Transverse colon (tissue), 4 donors: Measurements from ENCODE around the gene LRP1. TPM values are rescaled to one million over a fixed set of nuclear protein-coding genes. Genes with fewer than 3 reads are reported as not detected.

Source experiments
- DNase-seq: peaks from one replicate; pipeline ENCODE4 v3.0.0-alpha.2; 2019
- H3K27ac ChIP-seq, 4 donors: fragments of 200-600 bp; sonication (generic); 2 replicates each; pipeline ENCODE4 v1.5.1; 2016 to 2018; ENCODE audit warnings: inconsistent platforms in 4 of 4
- H3K27me3 ChIP-seq: fragments of 200-600 bp; sonication (generic); 2 replicates; pipeline ENCODE4 v1.5.1; 2017; ENCODE audit warnings: inconsistent platforms
- H3K36me3 ChIP-seq, 4 donors: fragments of 200-600 bp; sonication (generic); 2 replicates each; pipeline ENCODE4 v1.5.1; 2017 to 2019; ENCODE audit warnings: inconsistent platforms in 4 of 4
- H3K4me1 ChIP-seq, 4 donors: fragments of 200-600 bp; sonication (generic); 2 replicates each; pipeline ENCODE4 v1.5.1; 2017 to 2020; ENCODE audit warnings: inconsistent platforms in 4 of 4
- H3K4me3 ChIP-seq, 4 donors: fragments of 200-600 bp; sonication (generic); 1 replicate in 1 of 4; 2 replicates in 3 of 4; pipeline versions ENCODE4 v1.5.1 to v1.6.1; 2017 to 2019; ENCODE audit warnings: inconsistent platforms in 4 of 4
- H3K9me3 ChIP-seq, 2 donors: fragments of 200-600 bp; sonication (generic); 2 replicates each; pipeline ENCODE4 v1.5.1; 2017 to 2019; ENCODE audit warnings: inconsistent platforms in 2 of 2
- CTCF ChIP-seq, 5 experiments: fragments of 200-600 bp in 3 of 5; fragments of 450-650 bp in 2 of 5; sonication (generic) in 3 of 5; IDR thresholded peaks; 1 replicate in 2 of 5; 2 replicates in 3 of 5; pipeline ENCODE4 v1.5.1; 2016 to 2017; ENCODE audit warnings: antibody characterized with exemption in 5 of 5, inconsistent platforms in 3 of 5, mild to moderate bottlenecking in 2 of 5, moderate library complexity in 1 of 5
- EP300 ChIP-seq: sonication (generic); formaldehyde crosslinking; IDR thresholded peaks from one replicate; pipeline ENCODE4 v1.6.1; 2017; ENCODE audit warnings: antibody characterized with exemption, low read depth
- POLR2A ChIP-seq: fragments of 450-650 bp; IDR thresholded peaks from one replicate; pipeline ENCODE4 v1.6.1; 2016; ENCODE audit warnings: antibody characterized with exemption, mild to moderate bottlenecking, moderate library complexity
- POLR2AphosphoS5 ChIP-seq, 3 donors: sonication (generic); formaldehyde crosslinking; IDR thresholded peaks; one replicate each; pipeline ENCODE4 v1.6.1; 2016; ENCODE audit warnings: antibody characterized with exemption in 3 of 3
- WGBS, 2 donors: methylation state at CpG; one replicate each; pipeline ENCODE4 v1.1.5; 2018; ENCODE audit warnings: low coverage in 1 of 2; 5-methylcytosine and 5-hydroxymethylcytosine counted together
- in situ Hi-C, 4 donors: fragments of 200-750 bp; cut with MboI; loops; one replicate each; pipeline versions ENCODE4 v1.15.0 to v1.15.1; 2017; ENCODE audit warnings: low sequenced_read_pairs in 3 of 4, low pct_ligation_motif_present in 1 of 4, low pct_unique_long_range_greater_than_20kb in 1 of 4
- intact Hi-C: fragments of 100-400 bp; cut with DNase I; formaldehyde crosslinking; loops from one replicate; pipeline ENCODE4 v1.15.1; 2023; ENCODE audit warnings: low total_unique reads
- total RNA-seq, 4 donors: library from RNA; depleted of rRNA; stranded (reverse); fragments of >200 nt; gene quantifications; one replicate each; pipeline ENCODE4 v1.1.0, GENCODE V29; 2016

The LRP1 gene
- total RNA-seq, 4 donors from 2014 or later: 94.3 to 248 (median 199) TPM

GRCh38 chr12:57127101-57127725 is 1.1 kb upstream of the LRP1 start:
- Histone ChIP-seq H3K4me3 (peak overlapping the region; percentile 55 to 79 (median 64)), H3K27me3 (no peaks in the 10 kb centered on the region), H3K4me1 (peaks cover 21 to 41% (median 33%) of the 10 kb centered on the region in 4 donors), H3K27ac (peak overlapping the region; percentile 94 to 99 (median 96)), H3K9me3 (no peaks in the 10 kb centered on the region), H3K36me3 (no peaks in the 10 kb centered on the region)
- 6 to 7% methylated on average over 12 to 26 of the region's 26 CpGs for WGBS, 2 donors
- peak; percentile 90 for DNase-seq
- in situ Hi-C loops: no loop called here
- TF ChIP-seq EP300 (no peak), POLR2AphosphoS5 (IDR thresholded peaks at IDR 0.05) (peak in 2 of 3 donors; percentile 63 to 83), CTCF (IDR thresholded peaks at IDR 0.05) (peak in 4 of 5 experiments; percentile 21 to 45 (median 28)), POLR2A (no peak)
- intact Hi-C loops: no loop called here

- intact Hi-C loops: no loop called here
- peaks cover 27 to 55% (median 46%) of the 10 kb centered on the region in 4 donors for H3K4me1 ChIP-seq
These were observed 400 bp downstream of the LRP1 start for GRCh38 chr12:57128519-57129247.

GRCh38 chr12:57129321-57129842 is 1.1 kb downstream of the LRP1 start:
- H3K27ac ChIP-seq: peak overlapping the region; percentile 94 to 99 (median 96)
- peak; percentile 15 for DNase-seq
- peak overlapping the region; percentile 55 to 79 (median 64) for H3K4me3 ChIP-seq
- TF ChIP-seq CTCF (IDR thresholded peaks at IDR 0.05) (no peak), EP300 (no peak), POLR2A (no peak), POLR2AphosphoS5 (IDR thresholded peaks at IDR 0.05) (no peak)
- in situ Hi-C loops (no loop called here), intact Hi-C loops (no loop called here)
- no peaks in the 10 kb centered on the region for H3K9me3 ChIP-seq
- H3K27me3 ChIP-seq: no peaks in the 10 kb centered on the region
- H3K36me3 ChIP-seq: no peaks in the 10 kb centered on the region
- WGBS, 2 donors: 7% methylated on average over 12 of the region's 12 CpGs; no CpG with 5 or more reads in 1 of the 2 donors
- peaks cover 27 to 62% (median 51%) of the 10 kb centered on the region in 4 donors for H3K4me1 ChIP-seq

More at GRCh38 chr12:57128519-57129247, 400 bp downstream of the LRP1 start:
- TF ChIP-seq POLR2AphosphoS5 (IDR thresholded peaks at IDR 0.05) (no peak), EP300 (no peak)
- H3K27ac ChIP-seq: peak overlapping the region; percentile 94 to 99 (median 96)
- H3K9me3 ChIP-seq: no peaks in the 10 kb centered on the region
- H3K27me3 ChIP-seq: no peaks in the 10 kb centered on the region
- H3K4me3 ChIP-seq: peak overlapping the region; percentile 55 to 79 (median 64)
- WGBS, 2 donors: 6 to 13% methylated on average over 9 to 31 of the region's 35 CpGs
- DNase-seq: peak; percentile 19
- H3K36me3 ChIP-seq: no peaks in the 10 kb centered on the region
- in situ Hi-C loops: no loop called here

- H3K27ac ChIP-seq: peak overlapping the region; percentile 94 to 99 (median 96)
- intact Hi-C loops: no loop called here
- TF ChIP-seq POLR2AphosphoS5 (IDR thresholded peaks at IDR 0.05): peak in 1 of 3 donors; percentile 49
- TF ChIP-seq CTCF (IDR thresholded peaks at IDR 0.05): no peak
- no peak for TF ChIP-seq EP300
- H3K9me3 ChIP-seq: no peaks in the 10 kb centered on the region
- peak; percentile 38 for DNase-seq
- peaks cover 30 to 67% (median 54%) of the 10 kb centered on the region in 4 donors for H3K4me1 ChIP-seq
- H3K36me3 ChIP-seq: no peaks in the 10 kb centered on the region
- in situ Hi-C loops: no loop called here
- H3K4me3 ChIP-seq: peak overlapping the region; percentile 55 to 79 (median 64)
- H3K27me3 ChIP-seq: no peaks in the 10 kb centered on the region
These were observed 1.6 kb downstream of the LRP1 start for GRCh38 chr12:57129889-57130288.
